ENCODE data around the gene CD84.
"Not testable (repeated sequence)": the region's sequence is repeated elsewhere in the genome, so short reads cannot be mapped to it uniquely, and the experiment has no call there.

Gene CD84

GRCh38 chr1:160579216-160579701, at the start of gene CD84:
Gene CD84 (minus strand): TSS chr1:160579496. CDS start chr1:160579437, 59 bp downstream.
- H3K4me3 ChIP-seq (ENCODE audit: low read depth, low read length) = no peak within 1 kb of the TSS
- DNase-seq (ENCODE audit: low read depth) = no peak
- TF ChIP-seq CTCF (conservative IDR thresholded peaks at IDR 0.05; ENCODE audit: low read depth, low read length) = no peak

DNA sequence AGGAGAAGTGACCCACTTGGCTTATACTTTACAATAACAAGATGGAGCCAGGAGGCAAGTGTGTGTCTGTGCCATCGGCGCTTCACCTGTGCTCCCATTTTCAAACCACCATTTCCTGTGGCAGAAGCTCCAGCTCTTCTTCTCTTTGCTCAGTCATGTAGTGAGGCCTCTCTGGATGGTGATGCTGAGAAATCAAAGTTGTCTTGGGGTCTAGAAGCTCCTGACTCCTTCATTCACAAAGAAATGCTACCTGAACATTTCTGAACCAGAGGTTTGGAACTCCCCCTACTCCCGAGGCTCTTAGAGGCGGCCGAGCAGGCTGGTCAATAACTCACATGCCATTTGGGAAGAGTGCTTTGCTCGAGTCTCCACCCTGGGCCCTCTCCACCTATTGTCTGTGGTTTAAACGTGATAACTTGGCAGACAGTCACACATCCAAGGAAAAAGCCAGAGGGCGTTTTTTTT, 49.5 kb upstream of the CD84 start:
- no peak overlapping the region for H3K4me3 ChIP-seq (ENCODE audit: low read depth, low read length)
- no peak for TF ChIP-seq CTCF (conservative IDR thresholded peaks at IDR 0.05; ENCODE audit: low read depth, low read length)
- no peak for DNase-seq (ENCODE audit: low read depth)

GRCh38 chr1:160627677-160628289, 48.5 kb upstream of the CD84 start:
- not testable (repeated sequence) for H3K4me3 ChIP-seq (ENCODE audit: low read depth, low read length); DNase-seq (ENCODE audit: low read depth)

GRCh38 chr1:160626509-160627342, 47.4 kb upstream of the CD84 start:
- H3K4me3 ChIP-seq (ENCODE audit: low read depth, low read length) = no peak overlapping the region
- no peak for DNase-seq (ENCODE audit: low read depth)
- TF ChIP-seq CTCF (conservative IDR thresholded peaks at IDR 0.05; ENCODE audit: low read depth, low read length) = no peak

DNA sequence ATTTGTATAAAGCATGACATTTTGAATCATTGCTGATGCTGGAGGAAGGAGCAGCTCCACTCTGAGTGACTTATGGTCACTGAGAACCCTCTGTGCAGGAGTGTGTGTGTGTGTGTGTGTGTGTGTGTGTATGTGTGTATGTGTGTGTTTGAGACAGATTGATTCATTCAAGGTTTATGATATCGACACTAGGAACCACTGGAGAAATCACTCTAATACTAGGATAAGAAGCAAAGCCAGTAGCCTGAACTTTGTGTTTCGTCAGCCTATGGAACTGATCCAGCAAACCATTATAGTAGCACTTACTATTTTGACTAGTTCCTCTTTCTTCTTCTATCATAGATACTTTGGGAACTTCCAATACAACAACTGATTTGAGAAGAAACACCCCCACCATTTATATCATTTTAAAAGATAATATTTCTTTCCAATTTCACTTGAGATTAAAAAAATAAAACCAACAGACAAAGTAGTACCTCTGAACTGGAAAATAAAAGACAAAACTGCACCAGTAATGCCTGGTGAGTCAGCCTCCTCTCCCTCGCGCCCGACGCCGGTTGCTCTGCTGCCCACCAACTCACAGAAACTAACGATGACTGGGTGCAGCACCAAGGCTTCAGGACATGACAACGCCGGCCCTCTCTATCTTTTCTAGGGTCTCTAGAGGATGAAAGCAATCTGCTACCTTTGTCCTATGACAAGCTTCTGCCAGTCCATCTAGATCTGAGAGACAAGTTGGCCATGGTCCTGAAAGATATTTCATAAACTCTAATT, 46.6 kb upstream of the CD84 start:
- no peak for DNase-seq (ENCODE audit: low read depth)
- TF ChIP-seq CTCF (conservative IDR thresholded peaks at IDR 0.05; ENCODE audit: low read depth, low read length) = no peak
- H3K4me3 ChIP-seq (ENCODE audit: low read depth, low read length) = no peak overlapping the region

GRCh38 chr1:160625321-160625720, 46.0 kb upstream of the CD84 start:
- no peak for TF ChIP-seq CTCF (conservative IDR thresholded peaks at IDR 0.05; ENCODE audit: low read depth, low read length)
- no peak overlapping the region for H3K4me3 ChIP-seq (ENCODE audit: low read depth, low read length)
- no peak for DNase-seq (ENCODE audit: low read depth)

DNA sequence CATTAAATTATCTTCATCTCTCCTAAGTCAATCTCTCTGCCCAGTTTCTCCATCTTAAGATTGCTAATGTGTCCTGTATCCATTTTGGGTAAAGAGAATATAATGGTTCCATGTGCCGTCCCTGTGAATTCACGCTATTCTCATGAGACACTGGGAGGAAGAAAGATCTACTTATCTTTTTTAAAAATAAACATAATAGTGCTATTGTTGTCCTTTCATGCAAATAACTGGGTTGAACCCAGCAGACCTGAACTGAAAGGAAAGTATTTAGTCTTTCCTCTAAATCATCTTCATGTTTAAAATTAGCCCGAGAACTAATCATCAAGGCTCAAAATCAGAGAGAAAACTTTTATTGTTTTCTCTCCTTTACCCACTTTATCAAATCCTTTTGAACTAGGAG, 45.2 kb upstream of the CD84 start:
- no peak for DNase-seq (ENCODE audit: low read depth)
- H3K4me3 ChIP-seq (ENCODE audit: low read depth, low read length) = no peak overlapping the region
- TF ChIP-seq CTCF (conservative IDR thresholded peaks at IDR 0.05; ENCODE audit: low read depth, low read length) = no peak

Data from choroid plexus epithelial cell (primary cell).